Stomach (tissue), 8 donors: ENCODE measurements around the gene SH3BP2. TPM values are rescaled to one million over a fixed set of nuclear protein-coding genes. Genes with fewer than 3 reads are reported as not detected.

Source experiments
- polyA plus RNA-seq, 3 donors: library from polyadenylated mRNA; stranded (reverse); fragments of 200-250 nt; gene quantifications; one replicate each; pipeline ENCODE4 v1.2.3, GENCODE V29; 2013
- total RNA-seq, 5 donors: library from RNA; depleted of rRNA; stranded (reverse); fragments of >200 nt; gene quantifications; one replicate each; pipeline versions ENCODE4 v1.1.0 to v1.2.3, GENCODE V29; 2014 to 2016
- donor health status: healthy with polysubstance abuse.
- donor health status: Bipolar disorder and iron deficiency.
- donor health status: healthy.

SH3BP2 gene
- total and polyA plus RNA-seq, 8 donors = 9.0 to 151 (median 32.7) TPM

Other genes starting within 250 kb of the SH3BP2 start
- 100 to 1,000 TPM in 2 of 5 donors, 10 to 100 TPM in 3; 18.7 to 194 (median 59.6) TPM for gene TNIP2, start 36.7 kb upstream of the SH3BP2 start, total RNA-seq
- gene TNIP2, start 36.7 kb upstream of the SH3BP2 start, polyA plus RNA-seq = 10 to 100 TPM; 36.1 to 42.5 (median 37.6) TPM
- gene ADD1, start 50.8 kb downstream of the SH3BP2 start, total RNA-seq = 1,000 to 10,000 TPM in 1 of 5 donors, 100 to 1,000 TPM in 4; 162 to 1,174 (median 290) TPM
- 100 to 1,000 TPM; 103 to 197 (median 127) TPM for gene ADD1, start 50.8 kb downstream of the SH3BP2 start, polyA plus RNA-seq
- gene NOP14, start 170.3 kb downstream of the SH3BP2 start, total RNA-seq = 10 to 100 TPM; 11.7 to 68.7 (median 18.7) TPM
- 10 to 100 TPM; 12.7 to 18.6 (median 17.6) TPM for gene NOP14, start 170.3 kb downstream of the SH3BP2 start, polyA plus RNA-seq
- 10 to 100 TPM in 1 of 5 donors, 1 to 10 TPM in 3, under 1 TPM in 1; 0.58 to 11.9 (median 4.6) TPM for gene GRK4, start 170.5 kb downstream of the SH3BP2 start, total RNA-seq
- 1 to 10 TPM; 2.8 to 6.6 (median 5.5) TPM for gene GRK4, start 170.5 kb downstream of the SH3BP2 start, polyA plus RNA-seq